SU-DHL-6 (cell line): ENCODE results near the gene TMED3.

Experiments
- H2AFZ ChIP-seq: fragments of 200-600 bp; sonication (generic); 2 replicates; pipeline ENCODE4 v1.6.1; 2014; ENCODE audit warnings: low read depth, mild to moderate bottlenecking, moderate library complexity, mixed read lengths, antibody characterized with exemption, low read length; ENCODE audit not compliant: severe bottlenecking
- H3F3A ChIP-seq: fragments of 200-600 bp; shearing (Covaris generic); 2 replicates; pipeline ENCODE4 v1.6.0; 2016; ENCODE audit warnings: antibody characterized with exemption, mild to moderate bottlenecking; ENCODE audit not compliant: insufficient read depth
- H3K27ac ChIP-seq: fragments of 200-600 bp; sonication (generic); 2 replicates; pipeline ENCODE4 v1.5.1; 2016; ENCODE audit warnings: low read depth, mild to moderate bottlenecking, low read length, moderate library complexity, mixed read lengths
- H3K27me3 ChIP-seq: fragments of 200-600 bp; sonication (generic), shearing (Covaris generic); 2 replicates; pipeline ENCODE4 v1.6.0; 2014; ENCODE audit warnings: mild to moderate bottlenecking, low read length
- H3K36me3 ChIP-seq: fragments of 200-600 bp; sonication (generic); 2 replicates; pipeline ENCODE4 v1.6.1; 2014; ENCODE audit warnings: mild to moderate bottlenecking, low read length, mixed read lengths
- H3K4me2 ChIP-seq: fragments of 300-600, 200-600 bp; shearing (Covaris generic), sonication (generic); 2 replicates; pipeline ENCODE4 v1.6.0; 2014; ENCODE audit warnings: low read length, low read depth, mild to moderate bottlenecking; ENCODE audit not compliant: poor library complexity, severe bottlenecking
- H3K4me3 ChIP-seq: fragments of 200-600 bp; sonication (generic); 2 replicates; pipeline ENCODE4 v1.5.1; 2014; ENCODE audit warnings: antibody characterized with exemption, low read length, mild to moderate bottlenecking, mixed read lengths; ENCODE audit not compliant: insufficient read depth, poor library complexity, severe bottlenecking
- H3K79me2 ChIP-seq: fragments of 200-600 bp; sonication (generic); 2 replicates; pipeline ENCODE4 v1.6.1; 2014; ENCODE audit warnings: mild to moderate bottlenecking, low read length, moderate library complexity; ENCODE audit not compliant: insufficient read depth
- H3K9ac ChIP-seq: fragments of 200-600 bp; sonication (generic); 2 replicates; pipeline ENCODE4 v1.7.0; 2014; ENCODE audit warnings: mild to moderate bottlenecking, low read length
- H3K9me2 ChIP-seq: fragments of 200-600 bp; sonication (generic); replicated peaks from 2 replicates; pipeline ENCODE4 v1.6.1; 2014; ENCODE audit warnings: low read length; ENCODE audit not compliant: insufficient read depth
- H3K9me3 ChIP-seq: fragments of 200-600 bp; sonication (generic); 2 replicates; pipeline ENCODE4 v1.6.1; 2014; ENCODE audit warnings: low read length, mixed read lengths; ENCODE audit not compliant: insufficient read depth
- H4K20me1 ChIP-seq: fragments of 200-600 bp; sonication (generic); 2 replicates; pipeline ENCODE4 v1.6.1; 2014; ENCODE audit warnings: low read depth, mild to moderate bottlenecking, antibody characterized with exemption, low read length, moderate library complexity, mixed read lengths
- CTCF ChIP-seq: fragments of 200-600 bp; sonication (generic); IDR thresholded peaks from one replicate; pipeline ENCODE4 v1.5.1; 2017; ENCODE audit warnings: antibody characterized with exemption, mild to moderate bottlenecking, low read length, moderate library complexity; ENCODE audit not compliant: insufficient read depth, poor library complexity, severe bottlenecking
- EZH2phosphoT487 ChIP-seq: fragments of 200-600 bp; sonication (generic), shearing (Covaris generic); conservative IDR thresholded peaks from 2 replicates; pipeline ENCODE4 v1.6.1; 2018; ENCODE audit warnings: mild to moderate bottlenecking, antibody characterized with exemption, low read length, moderate library complexity, mixed read lengths

The TMED3 gene

GRCh38 chr15:79371591-79371990 is 60.7 kb downstream of the TMED3 start:
- H3K9me3 ChIP-seq: no peaks in the 10 kb centered on the region
- H3K4me3 ChIP-seq: no peak overlapping the region
- H2AFZ ChIP-seq: no peak overlapping the region
- no peaks in the 10 kb centered on the region for H3K27me3 ChIP-seq
- TF ChIP-seq CTCF: no peak
- TF ChIP-seq EZH2phosphoT487: no peak
- no peaks in the 10 kb centered on the region for H3K36me3 ChIP-seq
- no peaks in the 10 kb centered on the region for H3K79me2 ChIP-seq
- H3F3A ChIP-seq: no peaks in the 10 kb centered on the region
- H3K9me2 ChIP-seq: no peaks in the 10 kb centered on the region
- no peak overlapping the region for H3K27ac ChIP-seq
- no peak overlapping the region for H3K9ac ChIP-seq
- H3K4me2 ChIP-seq: no peak overlapping the region
- H4K20me1 ChIP-seq: no peaks in the 10 kb centered on the region

- Histone ChIP-seq H2AFZ (no peak overlapping the region), H3K9ac (no peak overlapping the region)
- TF ChIP-seq EZH2phosphoT487: no peak
- no peak for TF ChIP-seq CTCF
Observed at GRCh38 chr15:79372428-79372827, 61.5 kb downstream of the TMED3 start.

More at GRCh38 chr15:79372428-79372827, 61.5 kb downstream of the TMED3 start:
- Histone ChIP-seq H3K79me2 (no peaks in the 10 kb centered on the region), H3K4me3 (no peak overlapping the region), H3K4me2 (no peak overlapping the region), H3K27me3 (no peaks in the 10 kb centered on the region), H4K20me1 (no peaks in the 10 kb centered on the region), H3K9me2 (no peaks in the 10 kb centered on the region), H3K27ac (no peak overlapping the region), H3K36me3 (no peaks in the 10 kb centered on the region), H3K9me3 (no peaks in the 10 kb centered on the region), H3F3A (no peaks in the 10 kb centered on the region)
